ENCODE measurements around the gene NOL4. TPM values are rescaled to one million over a fixed set of nuclear protein-coding genes. Genes with fewer than 3 reads are reported as not detected.
"Not testable (repeated sequence)": the region's sequence is repeated elsewhere in the genome, so short reads cannot be mapped to it uniquely, and the experiment has no call there.

The NOL4 gene, protein sequence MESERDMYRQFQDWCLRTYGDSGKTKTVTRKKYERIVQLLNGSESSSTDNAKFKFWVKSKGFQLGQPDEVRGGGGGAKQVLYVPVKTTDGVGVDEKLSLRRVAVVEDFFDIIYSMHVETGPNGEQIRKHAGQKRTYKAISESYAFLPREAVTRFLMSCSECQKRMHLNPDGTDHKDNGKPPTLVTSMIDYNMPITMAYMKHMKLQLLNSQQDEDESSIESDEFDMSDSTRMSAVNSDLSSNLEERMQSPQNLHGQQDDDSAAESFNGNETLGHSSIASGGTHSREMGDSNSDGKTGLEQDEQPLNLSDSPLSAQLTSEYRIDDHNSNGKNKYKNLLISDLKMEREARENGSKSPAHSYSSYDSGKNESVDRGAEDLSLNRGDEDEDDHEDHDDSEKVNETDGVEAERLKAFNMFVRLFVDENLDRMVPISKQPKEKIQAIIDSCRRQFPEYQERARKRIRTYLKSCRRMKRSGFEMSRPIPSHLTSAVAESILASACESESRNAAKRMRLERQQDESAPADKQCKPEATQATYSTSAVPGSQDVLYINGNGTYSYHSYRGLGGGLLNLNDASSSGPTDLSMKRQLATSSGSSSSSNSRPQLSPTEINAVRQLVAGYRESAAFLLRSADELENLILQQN
- 1.3 TPM for total RNA-seq

DNA sequence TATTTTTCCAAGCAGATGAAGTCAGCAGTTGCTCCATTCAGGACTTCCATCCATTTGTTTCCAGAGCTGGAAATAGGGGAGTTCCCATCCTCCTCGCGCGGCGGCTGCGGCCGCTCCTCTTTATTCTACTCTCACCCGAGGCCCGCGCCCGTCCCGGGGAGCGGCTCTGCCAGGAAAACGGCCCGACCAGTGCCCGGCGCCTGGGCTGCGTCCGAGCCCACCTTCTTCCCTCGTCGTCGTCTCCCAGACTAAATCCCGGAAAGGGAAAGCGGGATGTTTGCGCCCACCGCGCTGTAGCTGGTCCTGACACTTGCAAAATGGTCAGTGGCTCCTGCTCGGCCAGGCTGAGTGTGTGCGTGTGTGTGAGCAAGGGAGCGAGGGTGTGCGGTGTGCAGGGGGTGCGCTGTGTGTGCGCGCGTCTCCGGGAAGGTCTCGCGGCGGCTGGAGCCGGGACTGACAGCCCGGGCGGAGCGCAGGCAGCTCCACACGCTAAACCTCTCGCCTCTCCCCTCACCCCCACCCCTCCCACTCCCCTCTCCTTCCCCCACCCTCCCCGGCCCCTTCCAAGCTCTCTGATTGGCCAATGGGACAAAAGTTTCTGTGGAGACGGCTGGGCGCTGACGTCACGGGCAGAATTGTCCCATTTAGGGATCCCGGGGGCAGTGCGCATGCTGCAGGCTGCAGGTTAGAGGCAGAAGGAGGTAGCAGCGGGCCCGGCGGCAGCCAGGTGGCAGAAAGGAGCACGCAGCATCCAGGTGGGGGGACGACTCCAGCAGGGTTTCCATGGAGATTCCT is at the start of gene NOL4:
Gene NOL4 (minus strand): TSS at position 491 of the 795 bp plus-strand sequence. CDS start 1,660 bp downstream, outside the sequence.
- DNase-seq, result peak; percentile 7

DNA sequence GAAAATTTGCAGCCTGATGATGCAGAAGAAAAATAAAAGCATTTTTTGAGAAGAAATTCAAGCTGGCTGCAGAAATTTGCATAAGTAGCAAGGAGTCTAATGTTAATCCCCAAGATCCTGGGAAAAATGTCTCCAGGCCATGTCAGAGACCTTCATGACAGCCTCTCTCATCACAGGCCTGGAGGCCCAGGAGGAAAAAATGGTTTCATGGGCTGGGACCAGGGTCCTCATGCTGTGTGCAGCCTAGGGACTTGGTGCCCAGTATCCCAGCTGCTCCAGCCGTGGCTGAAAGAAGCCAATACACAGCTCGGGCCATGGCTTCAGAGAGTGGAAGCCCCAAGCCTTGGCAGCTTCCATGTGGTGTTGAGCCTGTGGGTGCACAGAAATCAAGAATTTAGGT is 41.3 kb upstream of the NOL4 start:
- DNase-seq, result not testable (repeated sequence)

DNA sequence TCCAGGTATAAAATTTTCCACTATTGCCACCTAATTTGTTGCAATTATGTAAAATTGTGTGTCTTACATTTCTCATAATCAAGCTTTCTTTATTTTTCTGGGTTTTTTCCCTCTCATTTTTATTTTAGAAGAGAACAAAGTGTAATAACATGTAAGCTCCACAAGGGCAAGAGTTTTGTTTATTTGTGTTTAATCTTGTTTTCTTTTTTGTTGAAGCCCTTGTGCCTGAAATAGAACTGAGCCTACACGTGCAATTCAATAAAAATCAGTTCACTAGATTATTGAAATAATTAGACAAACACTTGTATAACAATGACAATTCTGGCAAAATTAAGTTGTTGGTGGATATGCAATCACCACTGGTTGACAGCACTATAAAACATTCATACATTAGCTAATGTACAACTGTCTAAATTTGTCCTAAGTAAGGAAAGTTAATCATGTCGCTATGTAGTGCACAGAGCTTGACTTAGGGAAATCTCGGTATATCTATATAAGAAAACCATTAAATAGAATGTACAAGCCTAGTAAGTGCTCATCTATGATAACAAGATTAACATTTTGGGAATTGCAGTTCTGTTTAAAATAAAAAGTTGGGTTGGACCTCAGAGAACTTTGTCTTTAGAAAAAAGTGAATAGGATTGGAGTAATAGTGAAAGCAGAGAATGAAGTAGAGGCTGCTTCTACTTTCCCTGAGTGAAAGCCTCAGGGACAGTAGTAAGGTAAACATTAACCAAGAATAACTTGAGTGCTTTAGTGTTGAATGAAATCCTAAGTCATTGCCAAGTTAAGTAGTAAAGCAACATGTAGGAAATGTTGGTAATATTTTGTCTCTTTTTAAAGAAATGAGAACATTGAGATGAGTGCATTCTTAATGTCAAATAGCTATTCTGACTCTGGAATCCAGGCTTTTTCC is 37.4 kb upstream of the NOL4 start:
- DNase-seq, result no peak

DNA sequence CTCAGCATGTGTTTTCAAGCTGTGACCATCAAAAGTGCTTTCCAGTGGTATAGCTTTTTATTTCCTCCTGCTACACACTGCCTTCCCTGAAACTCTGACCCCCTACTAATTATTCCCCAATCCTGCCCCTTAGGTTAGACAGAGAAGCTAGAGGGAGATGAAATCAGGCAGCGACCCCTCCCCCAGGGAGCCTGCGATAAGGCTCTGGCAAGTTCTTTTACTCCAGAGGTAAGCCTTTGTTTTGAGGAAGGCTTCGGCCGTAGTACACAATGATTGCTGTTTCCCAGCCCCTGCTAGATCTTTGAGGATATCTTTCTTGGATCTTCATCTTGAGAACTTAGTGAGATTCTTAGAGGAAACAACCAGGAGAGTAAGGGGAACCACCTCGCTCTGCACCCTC is 33.5 kb upstream of the NOL4 start:
- DNase-seq, result no peak

DNA sequence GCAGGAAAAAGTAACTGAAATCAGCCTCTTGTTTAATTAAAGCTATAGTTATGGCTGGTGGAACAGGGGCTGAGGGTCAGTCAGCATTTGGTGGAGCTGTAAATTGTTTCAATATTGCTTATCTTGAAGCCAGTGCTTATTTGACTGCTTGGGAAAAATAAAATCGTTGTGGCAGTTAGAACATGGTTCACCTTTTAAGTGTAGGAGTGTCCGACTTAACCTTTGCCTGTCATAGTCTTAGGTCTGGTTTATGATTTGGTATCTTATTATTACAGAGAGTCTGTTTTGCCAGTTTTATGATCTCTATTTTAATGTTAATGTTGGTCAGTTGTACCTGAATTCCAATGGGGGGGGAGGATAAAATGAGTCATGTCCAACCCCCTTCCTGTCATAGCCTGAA is 27.2 kb upstream of the NOL4 start:
- DNase-seq, result no peak

DNA sequence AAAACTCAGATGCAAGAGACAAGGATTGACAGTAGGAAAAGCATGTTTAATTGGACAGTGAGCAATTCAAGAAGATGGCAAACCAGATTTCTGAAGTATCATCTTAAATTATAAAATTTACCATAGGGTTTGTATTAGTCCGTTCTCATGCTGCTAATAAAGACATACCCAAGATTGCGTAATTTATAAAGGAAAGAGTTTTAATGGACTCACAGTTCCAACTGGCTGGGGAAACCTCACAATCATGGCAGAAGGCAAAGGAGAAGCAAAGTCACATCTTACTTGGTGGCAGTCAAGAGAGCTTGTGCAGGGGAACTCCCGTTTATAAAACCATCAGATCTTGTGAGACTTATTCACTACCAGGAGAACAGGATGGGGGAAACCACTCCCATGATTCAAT is 24.0 kb upstream of the NOL4 start:
- no peak for DNase-seq

DNA sequence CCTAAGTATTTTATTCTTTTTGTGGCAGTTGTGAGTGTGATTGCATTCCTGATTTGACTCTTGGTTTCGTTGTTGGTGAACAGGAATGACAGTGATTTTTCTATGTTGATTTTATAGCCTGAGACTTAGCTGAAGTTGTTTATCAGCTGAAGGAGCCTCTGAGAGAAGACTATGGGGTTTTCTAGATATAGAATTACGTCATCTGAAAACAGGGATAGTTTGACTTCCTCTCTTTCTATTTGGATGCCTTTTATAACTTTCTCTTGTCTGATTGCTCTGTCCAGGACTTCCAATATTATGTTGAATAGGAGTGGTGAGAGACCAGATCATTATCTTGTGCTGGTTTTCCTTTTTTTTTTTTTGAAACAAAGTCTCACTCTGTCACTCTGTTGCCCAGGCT is 18.0 kb upstream of the NOL4 start:
- DNase-seq, result no peak

DNA sequence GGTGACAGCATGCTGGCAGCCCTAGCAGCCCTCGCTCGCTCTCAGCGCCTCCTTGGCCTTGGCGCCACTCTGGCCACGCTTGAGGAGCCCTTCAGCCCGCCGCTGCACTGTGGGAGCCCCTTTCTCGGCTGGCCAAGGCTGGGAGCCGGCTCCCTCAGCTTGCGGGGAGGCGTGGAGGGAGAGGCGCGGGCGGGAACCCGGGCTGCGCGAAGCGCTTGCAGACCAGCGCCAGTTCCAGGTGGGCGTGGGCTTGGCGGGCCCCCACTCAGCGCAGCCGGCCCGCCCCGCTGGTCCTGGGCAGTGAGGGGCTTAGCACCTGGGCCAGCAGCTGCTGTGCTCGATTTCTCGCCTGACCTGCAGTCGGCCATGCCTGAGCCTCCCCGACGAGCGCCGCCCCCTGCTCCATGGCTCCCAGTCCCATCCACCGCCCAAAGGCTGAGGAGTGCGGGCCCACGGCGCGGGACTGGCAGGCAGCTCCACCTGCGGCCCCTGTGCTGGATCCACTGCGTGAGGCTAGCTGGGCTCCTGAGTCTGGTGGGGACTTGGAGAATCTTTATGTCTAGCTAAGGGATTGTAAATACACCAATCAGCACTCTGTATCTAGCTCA is 9.2 kb upstream of the NOL4 start:
- not testable (repeated sequence) for DNase-seq

DNA sequence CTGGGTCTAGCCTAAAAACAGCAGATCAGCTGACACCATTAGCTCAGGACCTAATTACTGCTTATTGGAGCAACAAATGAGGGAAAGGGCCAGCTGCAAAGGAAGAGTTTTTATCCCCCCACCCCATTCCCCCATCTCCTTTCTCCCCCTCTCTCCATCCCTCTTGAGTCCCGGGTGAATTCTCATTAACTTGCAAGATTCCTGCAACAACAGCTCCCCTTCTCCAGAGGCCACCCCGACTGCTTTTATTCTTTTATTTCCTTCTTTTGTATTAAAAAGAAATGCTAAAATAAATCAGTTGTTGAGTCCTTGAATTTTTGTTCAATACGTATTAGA is 473 bp upstream of the NOL4 start:
- DNase-seq, result no peak

DNA sequence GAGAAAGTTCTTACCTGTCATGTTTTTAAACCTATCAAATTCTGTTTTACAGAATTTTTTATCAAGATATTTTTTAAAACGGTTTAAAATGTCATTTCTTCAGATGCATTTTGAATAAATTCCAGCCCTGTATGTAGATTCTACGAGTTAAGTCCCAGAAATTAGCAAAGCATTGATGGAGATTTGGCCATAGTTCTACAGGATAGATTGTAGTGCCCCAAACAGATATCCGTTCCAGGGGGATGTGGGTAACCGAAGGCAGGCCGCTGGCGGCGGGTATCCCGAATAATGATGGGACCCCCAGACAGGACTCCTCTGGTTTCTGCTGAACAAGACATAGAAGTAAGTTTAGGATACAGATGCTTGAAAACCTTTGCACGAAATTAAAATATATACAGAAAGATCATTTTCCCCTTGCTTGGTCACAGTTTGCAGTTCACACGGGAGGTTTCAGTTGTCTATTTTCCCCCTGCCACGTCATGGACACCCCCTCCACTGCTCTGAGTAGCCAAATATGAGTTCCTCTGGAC is 755 bp downstream of the NOL4 start:
- DNase-seq, result no peak

DNA sequence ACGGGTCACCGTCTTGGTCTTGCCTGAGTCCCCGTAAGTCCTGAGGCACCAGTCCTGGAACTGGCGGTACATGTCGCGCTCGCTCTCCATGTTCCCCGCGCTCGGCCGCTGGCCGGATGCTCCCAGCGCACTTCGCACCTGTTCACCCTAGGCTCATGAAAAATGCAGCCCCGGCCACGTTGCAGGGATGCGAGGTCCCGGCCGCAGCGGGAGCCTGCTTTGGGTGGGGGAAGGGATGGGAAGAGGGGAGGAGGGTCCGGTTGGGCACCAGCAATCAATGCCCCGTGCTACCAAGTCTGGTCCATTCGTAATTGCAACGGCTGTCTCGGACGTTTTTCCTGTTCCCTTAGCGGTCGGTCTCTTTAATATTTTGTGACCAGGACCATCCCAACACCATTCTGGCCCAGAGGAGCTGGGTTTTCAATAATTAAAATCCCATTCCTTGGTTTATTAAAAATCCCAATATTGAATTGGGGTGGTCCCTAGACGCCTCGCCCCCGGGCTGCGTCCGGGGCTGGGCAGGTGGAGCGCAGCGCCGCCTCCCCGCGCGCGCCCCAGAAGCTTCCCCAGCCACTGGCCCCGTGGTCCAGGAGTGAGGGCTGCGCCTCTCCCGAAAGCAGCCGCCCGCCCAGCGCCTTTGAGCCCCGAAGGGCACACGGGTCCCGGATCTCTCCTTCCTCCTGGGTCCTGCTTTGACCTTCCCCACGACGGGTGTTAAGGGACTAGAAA is 1.4 kb downstream of the NOL4 start:
- no peak for DNase-seq

DNA sequence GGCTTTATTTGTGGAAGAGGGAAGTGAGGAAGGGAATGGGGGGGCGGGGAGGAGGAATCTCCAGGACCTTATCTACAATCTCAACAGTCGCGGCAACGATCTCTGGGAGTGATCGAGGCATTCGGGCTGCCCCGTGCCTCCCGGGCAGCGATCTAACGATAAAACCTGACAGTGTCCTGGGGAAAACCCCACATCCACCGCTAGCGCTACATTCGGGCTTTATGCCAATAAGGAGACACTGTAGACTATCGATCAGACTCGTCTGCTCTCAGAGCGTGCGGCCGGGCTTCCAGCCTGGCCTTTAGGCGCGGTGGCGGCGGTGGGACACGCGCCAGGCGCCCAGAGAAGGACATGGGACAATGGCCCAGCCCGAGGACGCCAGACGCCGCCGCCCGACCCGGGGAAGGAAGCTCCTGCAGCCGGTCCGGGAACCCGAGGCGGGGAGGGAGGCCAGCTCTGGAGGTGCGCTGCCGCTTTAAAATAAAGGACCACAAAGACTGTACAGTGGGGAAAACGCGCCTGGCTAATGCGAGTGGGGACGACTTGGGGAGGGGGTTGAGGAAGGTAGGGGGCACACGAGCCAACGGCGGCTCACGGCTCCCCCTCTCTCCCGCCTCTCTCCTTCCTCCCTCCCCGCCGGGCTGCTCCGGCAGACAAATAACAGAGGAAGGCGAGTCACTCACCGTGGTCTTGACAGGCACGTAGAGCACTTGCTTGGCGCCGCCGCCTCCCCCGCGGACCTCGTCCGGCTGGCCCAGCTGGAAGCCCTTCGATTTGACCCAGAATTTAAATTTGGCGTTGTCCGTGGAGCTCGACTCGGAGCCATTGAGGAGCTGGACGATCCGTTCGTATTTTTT is 2.2 kb downstream of the NOL4 start:
- DNase-seq, result no peak

DNA sequence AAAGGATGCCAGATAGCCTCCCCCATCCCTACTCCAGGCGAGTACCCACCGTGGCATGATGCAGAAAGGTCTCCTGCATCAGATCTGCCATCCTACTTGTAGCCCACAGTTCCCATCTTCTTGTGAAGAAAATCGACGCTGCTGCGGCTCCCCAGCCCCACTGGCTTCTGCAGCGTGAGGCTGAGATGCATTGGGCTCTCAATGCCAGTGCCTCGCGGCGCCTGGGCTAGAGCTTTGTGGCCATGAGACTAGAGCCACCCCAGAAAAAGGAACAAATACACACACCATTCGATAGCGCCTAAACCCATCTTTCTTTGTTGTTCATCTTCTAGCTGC is 2.8 kb downstream of the NOL4 start:
- DNase-seq, result no peak

DNA sequence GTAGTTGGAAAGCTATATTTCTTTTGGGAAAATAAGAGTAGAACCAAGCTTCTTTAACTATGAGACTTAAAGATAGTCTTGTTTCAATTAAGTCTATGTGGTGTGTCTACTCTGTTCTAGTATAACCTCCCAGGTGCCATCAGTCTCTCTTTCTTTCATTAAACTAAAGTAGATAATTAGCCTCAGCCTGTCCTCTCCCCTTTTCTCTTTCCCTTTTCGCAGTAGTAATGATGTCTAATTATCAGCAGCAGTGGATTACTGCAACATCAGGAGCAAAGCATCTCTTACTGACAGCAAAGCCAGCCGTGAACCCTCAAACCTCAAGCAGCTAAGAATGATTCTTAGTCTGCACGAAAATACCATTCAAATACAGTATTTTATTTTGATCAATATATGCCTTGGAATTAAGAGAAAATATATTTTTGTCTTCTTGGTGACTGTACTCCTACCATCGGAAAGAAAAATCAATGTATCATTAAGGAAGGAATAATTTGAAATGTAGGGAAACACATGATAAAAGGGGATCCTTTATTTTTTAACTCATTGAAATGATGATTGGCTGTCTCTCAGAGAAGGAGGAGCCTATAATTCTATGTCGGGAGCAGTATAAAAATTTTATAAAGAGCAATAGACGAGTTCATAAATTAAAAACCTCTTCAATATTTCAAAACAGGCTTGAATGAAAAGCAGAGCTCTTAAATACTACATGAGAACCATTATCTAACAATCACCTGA is 4.5 kb downstream of the NOL4 start:
- DNase-seq, result no peak

DNA sequence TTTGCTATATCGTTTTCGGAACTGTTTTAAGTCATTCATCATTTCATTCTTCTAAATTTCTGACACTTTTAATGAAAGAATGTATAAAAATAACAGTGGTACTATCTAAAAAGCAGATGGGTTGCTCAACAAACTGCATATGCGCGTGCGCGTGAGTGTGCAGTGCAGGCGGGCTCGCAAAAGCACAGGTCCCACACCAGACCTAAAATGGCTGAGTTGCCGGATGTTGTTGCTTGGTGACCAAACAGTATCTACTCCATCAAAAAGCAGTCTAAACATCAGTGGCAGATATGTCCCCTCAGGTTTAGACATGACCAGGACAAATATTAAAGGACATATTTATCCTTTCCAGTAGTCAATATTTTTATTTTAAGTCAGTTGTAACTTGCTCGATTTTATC is 5.1 kb downstream of the NOL4 start:
- DNase-seq, result no peak

DNA sequence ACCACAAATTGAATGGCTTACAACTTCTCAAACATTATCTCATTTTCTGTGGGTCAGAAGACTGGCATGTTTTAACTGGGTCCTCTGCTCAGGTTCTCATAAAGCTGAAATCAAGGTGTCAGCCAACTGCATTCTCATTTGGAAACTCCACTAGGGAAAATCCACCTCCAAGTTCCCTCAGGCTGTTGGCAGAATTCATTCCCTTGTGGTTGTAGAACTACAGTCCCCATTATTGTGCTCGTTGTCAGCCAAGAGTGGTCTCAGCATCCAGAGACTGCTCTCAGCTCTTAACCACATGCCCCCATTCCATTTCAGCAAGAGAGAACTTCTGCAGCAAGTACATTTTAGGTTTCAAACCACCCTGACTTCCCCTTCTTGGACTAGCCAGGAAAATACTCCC is 12.2 kb downstream of the NOL4 start:
- no peak for DNase-seq

DNA sequence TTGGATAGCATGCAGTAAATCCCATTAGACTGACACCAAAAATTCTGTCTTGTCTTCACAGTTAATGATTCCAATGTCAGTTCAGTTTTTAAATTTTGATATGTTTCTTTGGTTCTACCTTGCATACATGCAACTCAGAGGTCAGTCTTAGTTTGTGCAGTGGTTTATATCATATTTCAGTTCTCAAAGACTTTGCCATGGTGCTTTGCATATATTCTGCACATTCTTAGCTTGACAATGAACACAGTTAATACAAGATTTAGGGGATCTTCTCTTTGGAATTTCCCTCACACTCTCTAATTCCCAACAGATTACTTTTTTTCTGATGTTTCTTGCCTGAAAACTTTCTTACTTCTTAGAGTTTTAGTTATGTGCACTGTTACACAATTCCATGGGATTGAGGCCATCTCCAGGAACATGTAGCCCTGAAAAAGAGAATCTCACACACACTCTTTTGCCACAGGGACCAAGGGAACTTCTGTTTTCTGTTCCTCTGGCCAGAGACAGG is 17.3 kb downstream of the NOL4 start:
- DNase-seq, result no peak

DNA sequence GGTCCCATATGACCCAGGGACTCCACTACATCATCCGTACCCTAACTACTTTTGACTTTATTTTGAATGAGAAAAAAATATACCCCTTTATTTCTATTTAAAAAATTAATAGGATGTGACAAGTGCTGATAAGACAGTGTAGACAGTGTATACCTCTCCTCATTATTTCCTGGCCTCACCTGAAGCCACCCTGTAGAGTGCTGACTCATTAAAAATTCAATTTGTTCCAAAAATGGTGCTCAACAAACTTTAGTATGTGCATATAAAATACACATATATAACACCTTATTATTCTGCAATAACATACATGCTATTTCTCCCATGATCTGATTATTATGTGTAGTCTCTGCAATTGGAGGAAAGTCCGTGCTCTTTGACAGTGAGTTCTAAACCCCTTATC is 20.8 kb downstream of the NOL4 start:
- no peak for DNase-seq

DNA sequence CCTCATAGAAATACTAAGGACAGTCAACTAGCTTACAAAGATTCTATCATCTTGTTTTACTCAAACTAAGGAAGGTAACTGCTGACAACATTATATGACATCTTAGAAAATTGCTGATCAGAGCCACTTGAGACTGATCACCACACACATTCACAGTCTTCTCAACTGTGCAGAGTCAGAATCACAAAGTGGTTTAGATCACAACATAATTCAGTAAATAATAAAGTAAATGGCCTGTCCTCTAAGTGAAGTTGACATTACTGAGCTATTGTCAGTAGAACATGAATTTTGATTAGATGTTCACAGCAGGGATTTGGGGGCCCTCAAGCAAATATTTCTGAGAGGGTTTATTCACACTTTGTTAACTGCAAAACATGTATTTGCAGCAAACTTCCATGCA is 28.5 kb downstream of the NOL4 start:
- no peak for DNase-seq

All from skin of body (tissue), 2 donors.